HepG2 (cell line): ENCODE measurements around the gene C14orf119. TPM values are rescaled to one million over a fixed set of nuclear protein-coding genes. Genes with fewer than 3 reads are reported as not detected.
A peak's percentile ranks its signal among the peaks of the same experiment; 100 is the strongest.

Experiments
- ATAC-seq: fragments of 200-7000 bp; cut with Tn5 transposase; 3 replicates; pipeline ENCODE4 v1.9.1; 2020; ENCODE audit warnings: mild to moderate bottlenecking, moderate library complexity
- BruUV-seq: library from RNA; stranded (reverse); fragments of 400-500 nt; replicated peaks from 2 replicates; lab custom pipeline; 2021; lab: Mats Ljungman, UMichigan
- CTCF ChIA-PET: fragments of 300-600 bp; formaldehyde crosslinking; extraction: SDS; loops from one replicate; lab custom pipeline; 2021; ENCODE audit warnings: low total read pairs, inconsistent platforms, low intra/inter-chr PET ratio; lab: Yijun Ruan, JAX
- POLR2A ChIA-PET: fragments of 350-600 bp; sonication (Branson Sonifier 250); formaldehyde crosslinking; loops from one replicate; lab custom pipeline; 2020; ENCODE audit warnings: antibody characterized with exemption, inconsistent platforms; lab: Yijun Ruan, JAX
- DNase-seq: peaks from one replicate; pipeline ENCODE4 v3.0.0-alpha.2; 2015; ENCODE audit warnings: low spot score
- FAIRE-seq: peaks from 3 replicates; lab custom pipeline; 2011; peaks lifted over from hg19 to GRCh38; lab: Jason Lieb, UNC
- H2AFZ ChIP-seq: one replicate; pipeline ENCODE4 v1.6.1; 2011; ENCODE audit warnings: low read length, inconsistent platforms
- H3K27ac ChIP-seq: fragments of 300-600 bp; 3 replicates; pipeline ENCODE4 v1.8.0; 2011; ENCODE audit warnings: mixed run types, mild to moderate bottlenecking, mixed read lengths, low read length, inconsistent platforms; ENCODE audit not compliant: insufficient read depth; ENCODE audit errors: extremely low read length
- H3K27me3 ChIP-seq, 2 experiments: fragments of 200-600 bp in 1 of 2; 2 replicates in 1 of 2; 3 replicates in 1 of 2; pipeline versions ENCODE4 v1.6.0 to v1.8.0; 2011; ENCODE audit warnings: low read length in 2 of 2, mild to moderate bottlenecking in 2 of 2, moderate library complexity in 2 of 2, inconsistent platforms in 1 of 2; ENCODE audit not compliant: insufficient read depth in 2 of 2, control insufficient read depth in 1 of 2
- H3K36me3 ChIP-seq, 2 experiments: fragments of 200-600 bp in 1 of 2; replicated peaks in 1 of 2; 2 replicates in 1 of 2; 3 replicates in 1 of 2; pipeline versions ENCODE4 v1.5.1 to v1.8.0; 2011; ENCODE audit warnings: low read length in 2 of 2, inconsistent platforms in 1 of 2; ENCODE audit not compliant: insufficient read depth in 2 of 2, control insufficient read depth in 1 of 2
- H3K4me1 ChIP-seq: 2 replicates; pipeline ENCODE4 v1.5.1; 2012; ENCODE audit warnings: low read length, inconsistent platforms; ENCODE audit not compliant: insufficient read depth
- H3K4me2 ChIP-seq: 2 replicates; pipeline ENCODE4 v1.6.0; 2011; ENCODE audit warnings: low read depth, low read length, inconsistent platforms
- H3K4me3 ChIP-seq, 3 experiments: fragments of 200-600 bp in 1 of 3; sonication (generic), shearing (Covaris generic) in 1 of 3; replicated peaks in 1 of 3; 2 replicates each; pipeline ENCODE4 v1.5.1; 2011 to 2016; ENCODE audit warnings: low read length in 3 of 3, inconsistent platforms in 2 of 3, low read depth in 2 of 3, mild to moderate bottlenecking in 2 of 3, control low read depth in 1 of 3, mixed read lengths in 1 of 3; ENCODE audit not compliant: insufficient read depth in 1 of 3
- H3K79me2 ChIP-seq: one replicate; pipeline ENCODE4 v1.6.1; 2011; ENCODE audit warnings: low read length, inconsistent platforms; ENCODE audit not compliant: insufficient read depth
- H3K9ac ChIP-seq: 2 replicates; pipeline ENCODE4 v1.6.0; 2011; ENCODE audit warnings: mild to moderate bottlenecking, low read depth, low read length, inconsistent platforms; ENCODE audit not compliant: insufficient read depth
- H3K9me3 ChIP-seq: 2 replicates; pipeline ENCODE4 v1.5.1; 2012; ENCODE audit warnings: mild to moderate bottlenecking, low read length
- H4K20me1 ChIP-seq: 2 replicates; pipeline ENCODE4 v1.6.0; 2011; ENCODE audit warnings: inconsistent platforms, mild to moderate bottlenecking, low read length, moderate library complexity; ENCODE audit not compliant: insufficient read depth
- CBX5 ChIP-seq: sonication (generic); formaldehyde crosslinking; IDR thresholded peaks from 2 replicates; pipeline ENCODE4 v1.4.0; 2020; ENCODE audit warnings: missing genetic modification reagents, borderline replicate concordance
- CEBPG ChIP-seq: IDR thresholded peaks from 2 replicates; pipeline ENCODE4 v1.6.1; 2016
- GMEB2 ChIP-seq: IDR thresholded peaks from 2 replicates; pipeline ENCODE4 v1.6.1; 2016; ENCODE audit warnings: missing biosample characterization, missing genetic modification reagents, low read depth
- HNF1B ChIP-seq: sonication (generic); formaldehyde crosslinking; IDR thresholded peaks from 2 replicates; pipeline ENCODE4 v1.5.1; 2020; ENCODE audit warnings: mild to moderate bottlenecking, moderate library complexity, missing genetic modification reagents
- IRF9 ChIP-seq: sonication (generic); formaldehyde crosslinking; IDR thresholded peaks from 2 replicates; pipeline ENCODE4 v1.8.0; 2022; ENCODE audit warnings: missing genetic modification reagents, mild to moderate bottlenecking, borderline replicate concordance
- KDM5B ChIP-seq: sonication (generic); formaldehyde crosslinking; IDR thresholded peaks from 2 replicates; pipeline ENCODE4 v1.4.0; 2020; ENCODE audit warnings: missing genetic modification reagents, mild to moderate bottlenecking, borderline replicate concordance
- KLF15 ChIP-seq: sonication (generic); formaldehyde crosslinking; IDR thresholded peaks from 2 replicates; pipeline ENCODE4 v1.8.1; 2023; ENCODE audit warnings: borderline replicate concordance, mild to moderate bottlenecking, inconsistent platforms, missing genetic modification reagents, mixed read lengths
- MNT ChIP-seq: fragments of 450-650 bp; IDR thresholded peaks from 2 replicates; pipeline ENCODE4 v1.6.1; 2016
- MYPOP ChIP-seq: sonication (generic); formaldehyde crosslinking; IDR thresholded peaks from 2 replicates; pipeline ENCODE4 v1.8.1; 2023; ENCODE audit warnings: mild to moderate bottlenecking, moderate library complexity, missing genetic modification reagents
- SALL2 ChIP-seq: sonication (generic); formaldehyde crosslinking; IDR thresholded peaks from 2 replicates; pipeline ENCODE4 v1.8.1; 2023; ENCODE audit warnings: mild to moderate bottlenecking, missing genetic modification reagents, inconsistent platforms
- SAP130 ChIP-seq: IDR thresholded peaks from 2 replicates; pipeline ENCODE4 v1.6.1; 2016; ENCODE audit warnings: low read depth
- SNRNP70 ChIP-seq: fragments of 200-400 bp; formaldehyde crosslinking; IDR thresholded peaks from 2 replicates; pipeline ENCODE4 v1.6.1; 2017; ENCODE audit warnings: mild to moderate bottlenecking, low read depth, low read length, moderate library complexity
- TARDBP ChIP-seq: sonication (generic); formaldehyde crosslinking; IDR thresholded peaks from 2 replicates; pipeline ENCODE4 v1.8.0; 2022; ENCODE audit warnings: mild to moderate bottlenecking, missing genetic modification reagents
- TSC22D2 ChIP-seq: sonication (generic); formaldehyde crosslinking; IDR thresholded peaks from 2 replicates; pipeline ENCODE4 v1.5.1; 2020; ENCODE audit warnings: missing genetic modification reagents, mild to moderate bottlenecking, borderline replicate concordance
- ZNF556 ChIP-seq: sonication (generic); formaldehyde crosslinking; IDR thresholded peaks from 2 replicates; pipeline ENCODE4 v1.4.0; 2020; ENCODE audit warnings: mild to moderate bottlenecking, missing genetic modification reagents, borderline replicate concordance
- ZSCAN9 ChIP-seq: IDR thresholded peaks from 2 replicates; pipeline ENCODE4 v1.6.1; 2016; ENCODE audit warnings: borderline replicate concordance
- WGBS: methylation state at CpG from one replicate; pipeline ENCODE4 v1.1.6; 2017; ENCODE audit warnings: low lambda C conversion rate; 5-methylcytosine and 5-hydroxymethylcytosine counted together
- in situ Hi-C: cut with HindIII; loops from 2 replicates; pipeline ENCODE4 v1.10.0; 2017; ENCODE audit warnings: low pct_unique_long_range_greater_than_20kb; ENCODE audit not compliant: extremely low pct_ligation_motif_present
- intact Hi-C: fragments of 100-400 bp; cut with micrococcal nuclease; formaldehyde crosslinking; loops from one replicate; pipeline ENCODE4 v1.10.0; 2022; ENCODE audit not compliant: unreplicated experiment
- polyA plus RNA-seq, 8 experiments: library from polyadenylated mRNA; depleted of rRNA in 3 of 8; stranded (reverse) in 7 of 8; unstranded in 1 of 8; fragments of >200 nt; fragmentation: Illumina TruSeq in 4 of 8; extraction: Trizol in 4 of 8; gene quantifications; 2 replicates each; pipeline versions ENCODE4 v1.2.1 to v1.2.3, GENCODE V29; 2011 to 2016; ENCODE audit warnings: low read depth in 4 of 8, missing spikeins in 1 of 8, mixed read lengths in 1 of 8; ENCODE audit not compliant: insufficient read depth in 1 of 8
- total RNA-seq, 5 experiments: library from RNA; depleted of rRNA; stranded (reverse); fragments of >200 nt; fragmentation: Illumina TruSeq; extraction: Trizol; gene quantifications; 2 replicates each; pipeline ENCODE4 v1.2.3, GENCODE V29; 2016; ENCODE audit warnings: low read depth in 1 of 5

Gene C14orf119
- total and polyA plus RNA-seq, 2 of the 13 experiments (the other 11 are each of a cell fraction or from before 2014, with no cell fraction given), result 117 to 206 TPM

GRCh38 chr14:23120541-23121251 is 25.4 kb downstream of the C14orf119 start:
- no peak overlapping the region for H3K4me3 ChIP-seq
- ChIA-PET POLR2A (interaction anchor here (1.0 kb wide), 5 partner anchors 26 to 201 kb away, joined by 3 to 17 read pairs (median 4); partner anchors contain the start of genes ACIN1, C14orf119 and PABPN1), CTCF (interaction anchor here (0.6 to 9.6 kb wide), 24 partner anchors 9 to 564 kb away, joined by 3 to 493 read pairs (median 5); partner anchors contain the start of genes ACIN1, C14orf119 and SLC7A8)
- WGBS, result 20% methylated on average over 9 of the region's 9 CpGs
- no peaks in the 10 kb centered on the region for H4K20me1 ChIP-seq
- peaks cover 22% of the 10 kb centered on the region for H3K4me1 ChIP-seq
- H3K36me3 ChIP-seq, result no peaks in the 10 kb centered on the region
- H3K9me3 ChIP-seq, result no peaks in the 10 kb centered on the region
- intact Hi-C loops, result loop anchor here (1.0 to 5.0 kb wide), 3 partner anchors 67 to 262 kb away; no protein-coding TSS in a partner anchor
- DNase-seq (peak; percentile 93), FAIRE-seq (peak; percentile 98), ATAC-seq (peak; percentile 83)
- H3K9ac ChIP-seq, result no peak overlapping the region
- in situ Hi-C loops, result loop anchor here (5.0 kb wide), 1 partner anchor 67 kb away; no protein-coding TSS in a partner anchor
- H3K79me2 ChIP-seq, result no peaks in the 10 kb centered on the region
- H3K27me3 ChIP-seq, result peaks cover 47 to 93% of the 10 kb centered on the region in 2 experiments
- no TSS peak for BruUV-seq
- H2AFZ ChIP-seq, result no peak overlapping the region
- H3K4me2 ChIP-seq, result no peak overlapping the region
- no peak overlapping the region for H3K27ac ChIP-seq
- TF ChIP-seq MNT (no peak), KDM5B (peak; percentile 87; the same call in 1 of the 2 replicates), ZNF556 (CRISPR knock-in tag) (peak; percentile 92; the same call in 1 of the 2 replicates), HNF1B (CRISPR knock-in tag) (peak; percentile 97), GMEB2 (CRISPR knock-in tag) (no peak), SAP130 (peak; percentile 63), CBX5 (CRISPR knock-in tag) (peak; percentile 94; the same call in 1 of the 2 replicates), TSC22D2 (peak; percentile 96; the same call in 1 of the 2 replicates), SALL2 (CRISPR knock-in tag) (peak; percentile 28; the same call in 1 of the 2 replicates), MYPOP (CRISPR knock-in tag) (peak; percentile 88), IRF9 (peak; percentile 96), CEBPG (CRISPR knock-in tag) (peak; percentile 69), KLF15 (CRISPR knock-in tag) (no peak), ZSCAN9 (CRISPR knock-in tag) (peak; percentile 94), SNRNP70 (no peak), TARDBP (CRISPR knock-in tag) (peak; percentile 78)
